Cardiac muscle cell (in vitro differentiated cells and primary cell): ENCODE data around the gene IQCH. TPM values are rescaled to one million over a fixed set of nuclear protein-coding genes. Genes with fewer than 3 reads are reported as not detected.

Experiments
- DNase-seq, 2 donors: peaks; one replicate each; pipeline versions ENCODE4 v3.0.0 to v3.0.0-alpha.2; 2010 to 2017; ENCODE audit warnings: low read depth in 1 of 2, low spot score in 1 of 2
- H3K27ac ChIP-seq: fragments of 200-600 bp; sonication (generic); 2 replicates; pipeline ENCODE4 v1.5.1; 2016
- H3K27me3 ChIP-seq: fragments of 200-600 bp; sonication (generic); 2 replicates; pipeline ENCODE4 v1.6.0; 2016; ENCODE audit warnings: control low read depth
- H3K36me3 ChIP-seq: fragments of 200-600 bp; sonication (generic); 2 replicates; pipeline ENCODE4 v1.5.1; 2016; ENCODE audit warnings: control low read depth
- H3K4me1 ChIP-seq: fragments of 200-600 bp; sonication (generic); 2 replicates; pipeline ENCODE4 v1.8.1; 2017; ENCODE audit warnings: low read depth, mild to moderate bottlenecking, mixed run types
- H3K4me3 ChIP-seq: fragments of 200-600 bp; sonication (generic); 2 replicates; pipeline ENCODE4 v1.5.1; 2016; ENCODE audit warnings: mild to moderate bottlenecking
- H3K9me3 ChIP-seq: fragments of 200-600 bp; sonication (generic); 2 replicates; pipeline ENCODE4 v1.5.1; 2017; ENCODE audit warnings: low read depth, mild to moderate bottlenecking, control low read depth
- polyA plus RNA-seq: library from polyadenylated mRNA; unstranded; fragments of >200 nt; fragmentation: Nextera tagmentation; extraction: Ambion mirVana; gene quantifications from 2 replicates; pipeline ENCODE4 v1.2.1, GENCODE V29; 2016
- total RNA-seq: library from RNA; depleted of rRNA; stranded (reverse); fragments of >200 nt; gene quantifications from 2 replicates; pipeline ENCODE4 v1.2.3, GENCODE V29; 2016
- TF ChIP-seq, protein P1 (sequence below): IDR thresholded peaks from 2 replicates; pipeline ENCODE4 v1.5.1; 2012; ENCODE audit warnings: low read depth, mild to moderate bottlenecking, low read length

Gene IQCH
- total and polyA plus RNA-seq, 2 experiments from 2014 or later, result 5.9 to 6.9 TPM

DNA sequence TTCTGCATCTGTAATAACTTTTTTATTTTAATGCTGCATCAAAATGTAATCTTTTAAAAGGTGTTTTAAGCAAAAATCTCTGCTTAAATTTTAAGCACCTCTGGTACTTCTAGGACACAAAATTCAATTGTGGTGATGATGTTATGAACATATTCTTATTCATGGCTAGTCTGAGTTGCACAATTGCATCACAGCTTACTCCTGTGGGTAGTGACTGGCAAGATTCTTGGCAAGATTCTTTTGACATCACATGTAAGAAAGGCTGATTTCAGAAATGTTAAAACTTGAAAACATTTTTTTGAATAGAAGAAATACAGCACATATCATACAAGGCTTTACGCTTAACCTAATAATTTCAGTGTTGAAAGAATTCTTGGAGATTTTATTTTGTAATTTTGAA, 35.7 kb downstream of the IQCH start:
- Histone ChIP-seq H3K36me3 (no peaks in the 10 kb centered on the region), H3K27ac (no peak overlapping the region), H3K4me3 (no peak overlapping the region), H3K27me3 (no peaks in the 10 kb centered on the region), H3K4me1 (no peaks in the 10 kb centered on the region), H3K9me3 (no peaks in the 10 kb centered on the region)
- TF ChIP-seq, protein P1, sequence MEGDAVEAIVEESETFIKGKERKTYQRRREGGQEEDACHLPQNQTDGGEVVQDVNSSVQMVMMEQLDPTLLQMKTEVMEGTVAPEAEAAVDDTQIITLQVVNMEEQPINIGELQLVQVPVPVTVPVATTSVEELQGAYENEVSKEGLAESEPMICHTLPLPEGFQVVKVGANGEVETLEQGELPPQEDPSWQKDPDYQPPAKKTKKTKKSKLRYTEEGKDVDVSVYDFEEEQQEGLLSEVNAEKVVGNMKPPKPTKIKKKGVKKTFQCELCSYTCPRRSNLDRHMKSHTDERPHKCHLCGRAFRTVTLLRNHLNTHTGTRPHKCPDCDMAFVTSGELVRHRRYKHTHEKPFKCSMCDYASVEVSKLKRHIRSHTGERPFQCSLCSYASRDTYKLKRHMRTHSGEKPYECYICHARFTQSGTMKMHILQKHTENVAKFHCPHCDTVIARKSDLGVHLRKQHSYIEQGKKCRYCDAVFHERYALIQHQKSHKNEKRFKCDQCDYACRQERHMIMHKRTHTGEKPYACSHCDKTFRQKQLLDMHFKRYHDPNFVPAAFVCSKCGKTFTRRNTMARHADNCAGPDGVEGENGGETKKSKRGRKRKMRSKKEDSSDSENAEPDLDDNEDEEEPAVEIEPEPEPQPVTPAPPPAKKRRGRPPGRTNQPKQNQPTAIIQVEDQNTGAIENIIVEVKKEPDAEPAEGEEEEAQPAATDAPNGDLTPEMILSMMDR, result no peak
- peak in 1 of 2 donors; percentile 49 for DNase-seq

DNA sequence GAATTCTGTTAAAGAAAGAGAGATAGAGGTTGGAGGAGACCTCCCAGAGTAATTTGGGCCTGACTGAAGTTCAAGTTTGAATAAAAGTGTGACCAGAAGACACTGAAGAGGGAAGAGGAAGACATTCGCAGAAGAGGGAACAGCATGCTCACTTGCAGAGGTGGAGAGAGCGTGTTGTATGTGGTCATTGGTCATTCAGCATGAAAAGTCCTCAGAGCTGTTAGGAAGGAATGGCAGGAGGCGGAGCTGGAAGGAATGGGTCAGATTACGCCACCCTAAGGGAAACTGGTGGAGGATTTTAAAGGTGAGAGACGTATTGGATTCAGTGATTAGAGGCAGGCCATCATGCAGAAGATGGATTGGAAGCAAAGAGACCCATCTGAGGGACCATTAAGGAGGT, 41.6 kb downstream of the IQCH start:
- Histone ChIP-seq H3K9me3 (no peaks in the 10 kb centered on the region), H3K27ac (no peak overlapping the region), H3K36me3 (no peaks in the 10 kb centered on the region), H3K27me3 (no peaks in the 10 kb centered on the region), H3K4me3 (no peak overlapping the region), H3K4me1 (no peaks in the 10 kb centered on the region)
- TF ChIP-seq, protein P1, result no peak
- DNase-seq, result peak in 1 of 2 donors; percentile 27

DNA sequence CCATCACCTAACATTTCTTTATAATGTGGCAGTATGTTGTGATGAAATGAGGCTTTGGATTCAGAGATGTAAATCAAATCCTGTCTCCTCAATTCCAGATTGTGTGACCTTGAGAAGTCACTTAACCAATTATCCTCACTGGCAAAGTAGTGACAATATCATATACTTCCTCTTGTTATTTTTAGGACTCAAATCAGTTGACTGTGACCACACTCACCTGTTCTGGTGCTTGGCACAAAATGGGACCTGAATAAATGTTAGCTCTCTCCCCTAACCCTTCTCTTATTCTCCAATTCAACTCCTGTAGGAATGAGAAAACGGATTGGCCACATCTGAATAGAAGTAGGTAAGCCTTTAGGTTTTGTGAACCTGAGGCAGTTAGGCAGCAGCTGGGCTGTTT, 42.1 kb downstream of the IQCH start:
- DNase-seq, result no peak
- H3K4me3 ChIP-seq, result no peak overlapping the region
- no peaks in the 10 kb centered on the region for H3K4me1 ChIP-seq
- TF ChIP-seq, protein P1, result no peak
- H3K9me3 ChIP-seq, result no peaks in the 10 kb centered on the region
- no peaks in the 10 kb centered on the region for H3K36me3 ChIP-seq
- H3K27me3 ChIP-seq, result no peaks in the 10 kb centered on the region
- H3K27ac ChIP-seq, result no peak overlapping the region

DNA sequence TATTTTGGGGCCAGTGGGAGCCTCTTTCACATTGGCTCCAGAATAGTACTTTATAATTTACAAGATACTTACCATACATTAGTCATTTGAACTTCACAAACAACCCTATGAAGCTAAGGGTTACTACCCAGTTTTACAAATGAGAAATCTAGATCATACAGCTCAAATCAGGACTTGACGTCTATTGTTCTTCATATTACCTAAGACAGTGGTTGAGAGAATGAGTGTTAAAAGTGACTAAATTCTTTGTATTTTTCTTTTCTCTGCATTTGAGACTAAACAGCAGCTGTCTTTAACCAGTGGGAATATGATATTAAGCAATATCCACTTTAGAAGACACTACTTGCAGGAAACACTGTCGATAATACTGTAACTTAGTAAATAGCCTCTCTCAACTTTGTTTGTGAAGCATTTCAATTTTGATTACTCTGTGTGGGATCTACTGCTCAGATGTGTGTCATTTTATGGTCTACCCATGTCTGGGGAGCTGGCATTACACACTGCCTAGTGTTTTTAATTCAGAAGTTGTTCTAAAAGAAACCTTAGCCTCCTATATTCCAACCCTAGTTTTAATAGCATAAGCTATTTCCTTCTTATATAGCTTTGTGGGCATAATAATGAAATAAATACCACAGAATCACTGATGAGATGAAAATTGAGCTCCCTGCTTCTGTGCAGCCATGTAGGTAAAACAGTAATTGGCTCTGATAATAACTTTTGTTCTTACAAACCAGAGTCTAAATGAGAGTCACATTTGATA, 45.9 kb downstream of the IQCH start:
- Histone ChIP-seq H3K27ac (no peak overlapping the region), H3K36me3 (no peaks in the 10 kb centered on the region), H3K4me3 (no peak overlapping the region), H3K9me3 (no peaks in the 10 kb centered on the region), H3K27me3 (no peaks in the 10 kb centered on the region), H3K4me1 (no peaks in the 10 kb centered on the region)
- DNase-seq, result peak in 1 of 2 donors; percentile 11
- TF ChIP-seq, protein P1, result no peak

DNA sequence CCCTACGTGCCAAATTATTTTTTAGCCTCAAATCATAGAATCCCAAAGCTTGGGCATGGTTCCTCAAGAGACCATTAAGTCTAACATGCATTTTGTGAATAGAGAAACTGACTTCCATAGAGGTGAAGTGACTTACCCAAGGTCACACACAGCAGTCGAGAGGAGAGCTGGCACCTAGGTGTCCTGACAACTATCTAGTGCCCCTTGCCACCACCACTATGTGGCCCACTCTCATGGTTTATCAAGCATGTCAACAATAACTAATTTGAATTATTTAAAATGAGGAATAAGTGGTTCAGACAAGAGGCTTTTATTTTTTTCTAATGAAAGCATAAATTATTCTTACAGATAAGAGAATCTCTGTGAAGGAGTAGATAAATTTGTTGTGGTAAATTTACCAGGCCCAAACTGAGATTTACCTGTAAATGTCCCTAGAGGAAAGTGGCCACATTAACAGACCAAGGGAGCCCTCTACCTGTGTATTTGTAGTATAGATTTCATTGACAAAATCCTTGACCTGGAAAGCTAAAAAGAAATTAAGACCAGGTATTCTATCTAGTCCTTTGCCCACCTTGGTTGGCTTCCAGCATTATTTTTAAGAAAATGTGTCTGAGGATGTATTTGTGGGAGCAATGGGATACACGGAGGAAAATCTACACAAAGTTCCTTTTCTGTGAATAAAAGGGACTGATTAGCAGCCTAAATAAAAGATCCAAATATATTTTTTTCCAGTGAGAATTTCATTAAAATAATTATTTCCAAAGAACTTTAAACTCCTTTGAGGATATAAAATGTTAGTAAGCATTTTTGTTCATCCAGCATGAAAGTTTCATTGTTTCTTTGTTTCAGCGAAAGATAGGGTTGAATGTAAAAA, 49.1 kb downstream of the IQCH start:
- TF ChIP-seq, protein P1, result peak; percentile 34
- no peaks in the 10 kb centered on the region for H3K27me3 ChIP-seq
- no peaks in the 10 kb centered on the region for H3K4me1 ChIP-seq
- no peaks in the 10 kb centered on the region for H3K36me3 ChIP-seq
- H3K4me3 ChIP-seq, result no peak overlapping the region
- no peak overlapping the region for H3K27ac ChIP-seq
- DNase-seq, result peak; percentile 55 to 62
- H3K9me3 ChIP-seq, result no peaks in the 10 kb centered on the region
